SU-DHL-6 (cell line): Measurements from ENCODE around the gene CIB2.

Experiments used
- CTCF ChIP-seq: fragments of 200-600 bp; sonication (generic); IDR thresholded peaks from one replicate; pipeline ENCODE4 v1.5.1; 2017; ENCODE audit warnings: antibody characterized with exemption, mild to moderate bottlenecking, low read length, moderate library complexity; ENCODE audit not compliant: insufficient read depth, poor library complexity, severe bottlenecking
- EZH2phosphoT487 ChIP-seq: fragments of 200-600 bp; sonication (generic), shearing (Covaris generic); conservative IDR thresholded peaks from 2 replicates; pipeline ENCODE4 v1.6.1; 2018; ENCODE audit warnings: mild to moderate bottlenecking, antibody characterized with exemption, low read length, moderate library complexity, mixed read lengths

GRCh38 chr15:78058401-78058935, 72.8 kb downstream of the CIB2 start:
- TF ChIP-seq CTCF (no peak), EZH2phosphoT487 (no peak)
